ENCODE data around the gene NHS. TPM values are rescaled to one million over a fixed set of nuclear protein-coding genes. Genes with fewer than 3 reads are reported as not detected.

Gene NHS
- total RNA-seq, 1 experiment from 2014 or later, result 5.7 TPM

- BruUV-seq (replicated peaks), result no TSS peak
- ChIA-PET RAD21 (ENCODE audit: low non-redundant PET in 1 of 2, low total read pairs in 2 of 2, uncharacterized antibody in 2 of 2, unreplicated experiment in 2 of 2) (no interaction called here), POLR2A (no interaction called here), CTCF (no interaction called here)
- no peak overlapping the region for H3K9ac ChIP-seq (ENCODE audit: low read length)
- H4K20me1 ChIP-seq (ENCODE audit: insufficient read depth), result no peaks in the 10 kb centered on the region
- no peak overlapping the region for H2AFZ ChIP-seq (ENCODE audit: low read depth, low read length, poor library complexity, severe bottlenecking)
- H3K4me3 ChIP-seq (replicated peaks in 1 of 2; ENCODE audit: low read depth in 1 of 2, low read length in 2 of 2), result no peak overlapping the region
- ATAC-seq (no peak), DNase-seq (ENCODE audit: low read depth, low spot score) (no peak)
- no peak overlapping the region for H3K27ac ChIP-seq (ENCODE audit: low read depth, low read length)
- H3K27me3 ChIP-seq (ENCODE audit: insufficient read depth, low read length), result no peaks in the 10 kb centered on the region
- no peaks in the 10 kb centered on the region for H3K9me2 ChIP-seq (ENCODE audit: insufficient read depth)
- no peaks in the 10 kb centered on the region for H3K9me3 ChIP-seq (ENCODE audit: control insufficient read depth in 1 of 2, insufficient read depth in 1 of 2, low read depth in 1 of 2, low read length in 2 of 2)
- H3K79me2 ChIP-seq (ENCODE audit: insufficient read depth, low read length), result no peaks in the 10 kb centered on the region
- H3K4me1 ChIP-seq (ENCODE audit: control insufficient read depth in 1 of 2, insufficient read depth in 2 of 2, low read length in 2 of 2), result peaks cover 20 to 41% of the 10 kb centered on the region in 2 experiments
- TF ChIP-seq ZNF274 (IDR thresholded peaks at IDR 0.05; ENCODE audit: low read depth, low read length), result no peak
- no peak for TF ChIP-seq REST (IDR thresholded peaks at IDR 0.05; ENCODE audit: low read depth)
- no peak for TF ChIP-seq MAX (IDR thresholded peaks at IDR 0.05)
- no peak for TF ChIP-seq CBX3 (IDR thresholded peaks at IDR 0.05; ENCODE audit: low read depth)
- intact Hi-C loops (cut with micrococcal nuclease), result no loop called here
- no peaks in the 10 kb centered on the region for H3K36me3 ChIP-seq (ENCODE audit: control insufficient read depth in 1 of 2, insufficient read depth in 2 of 2, low read length in 2 of 2)
- no peak overlapping the region for H3K4me2 ChIP-seq (ENCODE audit: low read length)
Measured at GRCh38 chrX:17417372-17417771, 42.4 kb downstream of the NHS start.

- H3K4me2 ChIP-seq (ENCODE audit: low read length), result no peak overlapping the region
- no peak for ATAC-seq
- no peaks in the 10 kb centered on the region for H3K27me3 ChIP-seq (ENCODE audit: insufficient read depth, low read length)
- H3K9me3 ChIP-seq (ENCODE audit: control insufficient read depth in 1 of 2, insufficient read depth in 1 of 2, low read depth in 1 of 2, low read length in 2 of 2), result no peaks in the 10 kb centered on the region
- no peaks in the 10 kb centered on the region for H3K9me2 ChIP-seq (ENCODE audit: insufficient read depth)
- no peak overlapping the region for H3K4me3 ChIP-seq (replicated peaks in 1 of 2; ENCODE audit: low read depth in 1 of 2, low read length in 2 of 2)
- no peaks in the 10 kb centered on the region for H3K4me1 ChIP-seq (ENCODE audit: control insufficient read depth in 1 of 2, insufficient read depth in 2 of 2, low read length in 2 of 2)
- ChIA-PET RAD21 (ENCODE audit: low non-redundant PET in 1 of 2, low total read pairs in 2 of 2, uncharacterized antibody in 2 of 2, unreplicated experiment in 2 of 2) (no interaction called here), CTCF (no interaction called here), POLR2A (no interaction called here)
- no peaks in the 10 kb centered on the region for H3K79me2 ChIP-seq (ENCODE audit: insufficient read depth, low read length)
- no peak for DNase-seq (ENCODE audit: low read depth, low spot score)
- no peaks in the 10 kb centered on the region for H4K20me1 ChIP-seq (ENCODE audit: insufficient read depth)
- H3K9ac ChIP-seq (ENCODE audit: low read length), result no peak overlapping the region
- no TSS peak for BruUV-seq (replicated peaks)
- no peak overlapping the region for H2AFZ ChIP-seq (ENCODE audit: low read depth, low read length, poor library complexity, severe bottlenecking)
- no peak overlapping the region for H3K27ac ChIP-seq (ENCODE audit: low read depth, low read length)
- H3K36me3 ChIP-seq (ENCODE audit: control insufficient read depth in 1 of 2, insufficient read depth in 2 of 2, low read length in 2 of 2), result no peaks in the 10 kb centered on the region
- intact Hi-C loops (cut with micrococcal nuclease), result no loop called here
- TF ChIP-seq FOSL1 (IDR thresholded peaks at IDR 0.05; ENCODE audit: low read depth) (no peak), JUND (IDR thresholded peaks at IDR 0.05) (no peak), MAX (IDR thresholded peaks at IDR 0.05) (no peak), YY1 (IDR thresholded peaks at IDR 0.05; ENCODE audit: extremely low read depth, insufficient replicate concordance, low read depth, low read length) (no peak), SP1 (IDR thresholded peaks at IDR 0.05; ENCODE audit: low read depth) (no peak), ATF3 (IDR thresholded peaks at IDR 0.05) (no peak), POLR2AphosphoS5 (IDR thresholded peaks at IDR 0.05; ENCODE audit: low read depth, low read length) (no peak), CEBPB (IDR thresholded peaks at IDR 0.05; ENCODE audit: low read depth) (no peak), EZH2 (IDR thresholded peaks at IDR 0.05) (no peak), TCF7L2 (IDR thresholded peaks at IDR 0.05; ENCODE audit: borderline replicate concordance, extremely low read depth, insufficient read depth, insufficient read length) (no peak), ZBTB33 (IDR thresholded peaks at IDR 0.05; ENCODE audit: extremely low read depth, insufficient replicate concordance, low read length) (no peak), POLR2A (IDR thresholded peaks at IDR 0.05; ENCODE audit: borderline replicate concordance, extremely low read depth, insufficient read depth, insufficient read length) (no peak), ZNF274 (IDR thresholded peaks at IDR 0.05; ENCODE audit: low read depth, low read length) (no peak)
Measured at GRCh38 chrX:17425136-17425535, 50.1 kb downstream of the NHS start.
